Measurements from ENCODE around the gene INPP4B.

INPP4B gene

DNA sequence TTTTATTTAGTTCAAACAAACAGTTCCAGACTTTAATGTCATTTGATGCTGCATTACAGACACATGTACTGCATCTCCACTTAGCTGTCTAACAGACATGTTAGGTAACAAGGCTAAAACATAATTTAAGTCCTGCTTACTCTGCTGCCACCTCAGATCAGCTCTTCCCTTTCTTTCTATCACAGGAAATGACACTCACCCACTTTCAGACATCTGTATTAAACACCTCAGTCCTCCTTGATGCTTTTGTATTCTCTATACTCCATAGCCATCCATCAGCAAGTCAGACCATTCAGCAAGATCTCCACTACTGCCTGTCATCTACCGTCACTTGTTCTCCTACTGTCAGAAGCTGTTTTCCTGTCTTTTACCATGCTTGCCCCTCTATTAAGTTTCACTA lies 804.3 kb downstream of the INPP4B start:
- no peaks in the 10 kb centered on the region for H3K27me3 ChIP-seq (ENCODE audit: control insufficient read depth, insufficient read depth, low read length)
- no peak overlapping the region for H3K9ac ChIP-seq (ENCODE audit: low read depth, low read length)
- no peak overlapping the region for H3K4me2 ChIP-seq (ENCODE audit: low read length)
- no peak overlapping the region for H3K4me3 ChIP-seq (ENCODE audit: low read length)
- H3K4me1 ChIP-seq (ENCODE audit: control insufficient read depth, insufficient read depth, low read length): peaks cover 28% of the 10 kb centered on the region
- no peaks in the 10 kb centered on the region for H3K9me3 ChIP-seq (replicated peaks; ENCODE audit: low read length)
- H3K36me3 ChIP-seq (ENCODE audit: insufficient read depth, low read length): no peaks in the 10 kb centered on the region

DNA sequence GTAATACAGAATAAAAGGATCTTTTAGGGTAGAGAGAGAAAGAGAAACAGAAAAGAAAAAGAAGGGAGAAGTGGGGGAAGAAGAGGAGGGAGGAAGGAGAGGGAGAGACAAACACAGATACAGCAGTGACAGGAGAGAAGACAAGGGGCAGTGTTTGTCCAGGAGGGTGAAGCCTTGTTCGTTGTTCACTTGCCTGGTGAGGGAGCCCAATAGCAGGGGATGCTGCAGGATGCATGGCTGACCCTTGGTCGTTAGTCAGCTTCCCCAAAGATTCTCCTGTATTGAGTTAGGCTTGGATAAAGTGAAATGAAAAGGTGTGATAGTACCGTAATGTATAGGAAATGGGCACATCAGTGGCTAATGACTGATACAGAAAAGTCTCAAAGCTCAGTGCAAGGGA lies 806.1 kb downstream of the INPP4B start:
- Histone ChIP-seq H3K36me3 (ENCODE audit: insufficient read depth, low read length) (no peaks in the 10 kb centered on the region), H3K4me2 (ENCODE audit: low read length) (no peak overlapping the region), H3K9ac (ENCODE audit: low read depth, low read length) (no peak overlapping the region), H3K27me3 (ENCODE audit: control insufficient read depth, insufficient read depth, low read length) (no peaks in the 10 kb centered on the region), H3K4me3 (ENCODE audit: low read length) (no peak overlapping the region), H3K9me3 (replicated peaks; ENCODE audit: low read length) (no peaks in the 10 kb centered on the region), H3K4me1 (ENCODE audit: control insufficient read depth, insufficient read depth, low read length) (peaks cover 36% of the 10 kb centered on the region)

- Histone ChIP-seq H3K4me2 (ENCODE audit: low read length) (peak overlapping the region; percentile 9), H3K36me3 (ENCODE audit: insufficient read depth, low read length) (no peaks in the 10 kb centered on the region), H3K4me3 (ENCODE audit: low read length) (no peak overlapping the region), H3K4me1 (ENCODE audit: control insufficient read depth, insufficient read depth, low read length) (peaks cover 16% of the 10 kb centered on the region), H3K9ac (ENCODE audit: low read depth, low read length) (no peak overlapping the region), H3K9me3 (replicated peaks; ENCODE audit: low read length) (no peaks in the 10 kb centered on the region), H3K27me3 (ENCODE audit: control insufficient read depth, insufficient read depth, low read length) (no peaks in the 10 kb centered on the region)
Measured at GRCh38 chr4:142036795-142037583, 809.1 kb downstream of the INPP4B start.

GRCh38 chr4:142035566-142035965 lies 810.5 kb downstream of the INPP4B start:
- H3K27me3 ChIP-seq (ENCODE audit: control insufficient read depth, insufficient read depth, low read length): no peaks in the 10 kb centered on the region
- no peak overlapping the region for H3K4me3 ChIP-seq (ENCODE audit: low read length)
- H3K4me2 ChIP-seq (ENCODE audit: low read length): no peak overlapping the region

GRCh38 chr4:142034101-142034500 lies 812.0 kb downstream of the INPP4B start:
- H3K9ac ChIP-seq (ENCODE audit: low read depth, low read length): no peak overlapping the region
- no peak overlapping the region for H3K4me2 ChIP-seq (ENCODE audit: low read length)
- H3K36me3 ChIP-seq (ENCODE audit: insufficient read depth, low read length): no peaks in the 10 kb centered on the region
- no peaks in the 10 kb centered on the region for H3K27me3 ChIP-seq (ENCODE audit: control insufficient read depth, insufficient read depth, low read length)
- H3K4me1 ChIP-seq (ENCODE audit: control insufficient read depth, insufficient read depth, low read length): peaks cover 16% of the 10 kb centered on the region
- no peaks in the 10 kb centered on the region for H3K9me3 ChIP-seq (replicated peaks; ENCODE audit: low read length)
- no peak overlapping the region for H3K4me3 ChIP-seq (ENCODE audit: low read length)

More at GRCh38 chr4:142035566-142035965, 810.5 kb downstream of the INPP4B start:
- Histone ChIP-seq H3K4me1 (ENCODE audit: control insufficient read depth, insufficient read depth, low read length) (peaks cover 16% of the 10 kb centered on the region), H3K9ac (ENCODE audit: low read depth, low read length) (no peak overlapping the region), H3K36me3 (ENCODE audit: insufficient read depth, low read length) (no peaks in the 10 kb centered on the region), H3K9me3 (replicated peaks; ENCODE audit: low read length) (no peaks in the 10 kb centered on the region)

- Histone ChIP-seq H3K36me3 (ENCODE audit: insufficient read depth, low read length) (peaks cover 3% of the 10 kb centered on the region), H3K4me3 (ENCODE audit: low read length) (no peak overlapping the region), H3K4me1 (ENCODE audit: control insufficient read depth, insufficient read depth, low read length) (no peaks in the 10 kb centered on the region), H3K9me3 (replicated peaks; ENCODE audit: low read length) (no peaks in the 10 kb centered on the region), H3K4me2 (ENCODE audit: low read length) (no peak overlapping the region), H3K9ac (ENCODE audit: low read depth, low read length) (no peak overlapping the region), H3K27me3 (ENCODE audit: control insufficient read depth, insufficient read depth, low read length) (no peaks in the 10 kb centered on the region)
Measured at GRCh38 chr4:142030010-142030409, 816.1 kb downstream of the INPP4B start.

- no peaks in the 10 kb centered on the region for H3K4me1 ChIP-seq (ENCODE audit: control insufficient read depth, insufficient read depth, low read length)
- no peak overlapping the region for H3K9ac ChIP-seq (ENCODE audit: low read depth, low read length)
- H3K36me3 ChIP-seq (ENCODE audit: insufficient read depth, low read length): no peaks in the 10 kb centered on the region
- no peaks in the 10 kb centered on the region for H3K27me3 ChIP-seq (ENCODE audit: control insufficient read depth, insufficient read depth, low read length)
- H3K9me3 ChIP-seq (replicated peaks; ENCODE audit: low read length): no peaks in the 10 kb centered on the region
- no peak overlapping the region for H3K4me2 ChIP-seq (ENCODE audit: low read length)
- H3K4me3 ChIP-seq (ENCODE audit: low read length): no peak overlapping the region
Measured at GRCh38 chr4:142021761-142022160, 824.3 kb downstream of the INPP4B start.

DNA sequence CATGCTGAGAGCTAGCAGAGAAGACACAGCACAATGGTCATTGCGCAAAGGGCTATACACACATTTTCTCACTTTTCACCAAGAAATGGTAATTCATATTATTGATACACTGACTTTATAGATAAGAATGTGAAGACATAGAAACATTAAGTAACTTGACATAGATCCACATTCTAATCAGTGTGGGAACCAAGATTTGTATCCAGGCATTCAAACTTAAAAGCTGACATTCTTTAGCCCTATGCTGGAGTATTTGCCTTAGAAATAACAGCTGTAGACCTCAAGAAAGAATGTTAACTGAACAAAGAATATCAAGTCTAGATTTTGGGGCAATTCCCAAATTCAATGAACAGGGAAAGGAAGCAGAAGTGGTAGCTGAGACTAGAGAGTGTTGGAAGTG lies 824.9 kb downstream of the INPP4B start:
- Histone ChIP-seq H3K4me2 (ENCODE audit: low read length) (no peak overlapping the region), H3K36me3 (ENCODE audit: insufficient read depth, low read length) (no peaks in the 10 kb centered on the region), H3K9ac (ENCODE audit: low read depth, low read length) (no peak overlapping the region), H3K27me3 (ENCODE audit: control insufficient read depth, insufficient read depth, low read length) (no peaks in the 10 kb centered on the region), H3K4me3 (ENCODE audit: low read length) (no peak overlapping the region), H3K4me1 (ENCODE audit: control insufficient read depth, insufficient read depth, low read length) (no peaks in the 10 kb centered on the region), H3K9me3 (replicated peaks; ENCODE audit: low read length) (no peaks in the 10 kb centered on the region)

DNA sequence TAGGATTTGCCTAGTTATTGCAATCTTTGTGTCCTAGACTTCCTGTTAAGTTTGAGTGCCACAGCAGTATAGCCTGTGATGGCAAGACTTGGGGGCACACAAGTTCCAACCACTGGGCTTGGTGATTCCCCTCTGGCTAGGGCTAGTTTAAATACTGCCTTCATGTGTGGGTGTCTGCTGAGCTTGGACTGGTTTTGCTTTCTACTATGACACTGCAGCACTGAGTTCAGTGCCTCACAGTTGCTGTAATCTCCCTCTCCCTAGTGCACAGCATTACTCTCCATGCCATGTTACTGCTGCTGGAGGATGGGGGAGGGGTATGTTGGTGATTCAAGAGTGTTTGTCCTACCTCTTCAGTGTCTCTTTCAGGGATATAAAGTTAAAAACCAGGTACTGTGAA lies 830.1 kb downstream of the INPP4B start:
- Histone ChIP-seq H3K9me3 (replicated peaks; ENCODE audit: low read length) (no peaks in the 10 kb centered on the region), H3K27me3 (ENCODE audit: control insufficient read depth, insufficient read depth, low read length) (no peaks in the 10 kb centered on the region), H3K9ac (ENCODE audit: low read depth, low read length) (no peak overlapping the region), H3K4me1 (ENCODE audit: control insufficient read depth, insufficient read depth, low read length) (no peaks in the 10 kb centered on the region), H3K4me3 (ENCODE audit: low read length) (no peak overlapping the region), H3K4me2 (ENCODE audit: low read length) (no peak overlapping the region), H3K36me3 (ENCODE audit: insufficient read depth, low read length) (no peaks in the 10 kb centered on the region)

DNA sequence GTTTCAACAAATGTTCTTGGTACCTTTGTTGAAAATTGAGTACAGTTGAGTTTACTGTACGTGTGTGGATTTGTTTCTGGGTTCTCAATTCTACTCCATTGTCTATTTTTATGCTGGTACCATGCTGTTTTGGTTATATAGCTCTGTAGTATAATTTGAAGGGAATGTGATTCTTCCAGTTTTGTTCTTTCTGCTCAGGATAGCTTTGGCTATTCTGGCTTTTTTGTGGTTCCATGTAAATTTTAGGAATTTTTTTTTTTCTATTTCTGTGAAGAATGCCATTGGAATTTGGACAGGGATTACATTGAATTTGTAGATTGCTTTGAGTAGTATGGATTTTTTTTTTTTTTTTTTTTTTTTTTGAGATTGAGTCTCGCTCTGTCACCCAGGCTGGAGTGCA lies 836.4 kb downstream of the INPP4B start:
- Histone ChIP-seq H3K9ac (ENCODE audit: low read depth, low read length) (no peak overlapping the region), H3K9me3 (replicated peaks; ENCODE audit: low read length) (no peaks in the 10 kb centered on the region), H3K4me3 (ENCODE audit: low read length) (no peak overlapping the region), H3K4me1 (ENCODE audit: control insufficient read depth, insufficient read depth, low read length) (no peaks in the 10 kb centered on the region), H3K27me3 (ENCODE audit: control insufficient read depth, insufficient read depth, low read length) (no peaks in the 10 kb centered on the region), H3K4me2 (ENCODE audit: low read length) (no peak overlapping the region), H3K36me3 (ENCODE audit: insufficient read depth, low read length) (no peaks in the 10 kb centered on the region)

DNA sequence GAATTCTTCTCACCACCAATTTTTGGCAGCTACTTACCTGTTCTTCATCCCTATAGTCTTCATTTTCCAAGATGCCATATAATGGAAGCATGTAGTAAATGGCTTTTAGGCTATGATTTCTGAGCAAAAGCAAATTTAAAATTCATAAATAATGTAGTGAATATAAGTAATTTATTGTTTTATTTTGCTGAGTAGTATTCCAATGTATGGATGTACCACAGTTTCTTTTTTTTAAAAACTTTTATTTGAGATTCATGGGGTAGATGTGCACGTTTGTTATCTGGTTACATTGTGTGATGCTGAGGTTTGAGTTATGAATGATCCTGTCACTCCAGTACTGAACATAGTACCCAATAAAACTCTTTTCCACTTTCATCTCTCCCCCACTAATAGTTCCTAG lies 840.6 kb downstream of the INPP4B start:
- Histone ChIP-seq H3K4me2 (ENCODE audit: low read length) (no peak overlapping the region), H3K36me3 (ENCODE audit: insufficient read depth, low read length) (no peaks in the 10 kb centered on the region), H3K4me3 (ENCODE audit: low read length) (no peak overlapping the region), H3K9ac (ENCODE audit: low read depth, low read length) (no peak overlapping the region), H3K9me3 (replicated peaks; ENCODE audit: low read length) (no peaks in the 10 kb centered on the region), H3K4me1 (ENCODE audit: control insufficient read depth, insufficient read depth, low read length) (no peaks in the 10 kb centered on the region), H3K27me3 (ENCODE audit: control insufficient read depth, insufficient read depth, low read length) (no peaks in the 10 kb centered on the region)

DNA sequence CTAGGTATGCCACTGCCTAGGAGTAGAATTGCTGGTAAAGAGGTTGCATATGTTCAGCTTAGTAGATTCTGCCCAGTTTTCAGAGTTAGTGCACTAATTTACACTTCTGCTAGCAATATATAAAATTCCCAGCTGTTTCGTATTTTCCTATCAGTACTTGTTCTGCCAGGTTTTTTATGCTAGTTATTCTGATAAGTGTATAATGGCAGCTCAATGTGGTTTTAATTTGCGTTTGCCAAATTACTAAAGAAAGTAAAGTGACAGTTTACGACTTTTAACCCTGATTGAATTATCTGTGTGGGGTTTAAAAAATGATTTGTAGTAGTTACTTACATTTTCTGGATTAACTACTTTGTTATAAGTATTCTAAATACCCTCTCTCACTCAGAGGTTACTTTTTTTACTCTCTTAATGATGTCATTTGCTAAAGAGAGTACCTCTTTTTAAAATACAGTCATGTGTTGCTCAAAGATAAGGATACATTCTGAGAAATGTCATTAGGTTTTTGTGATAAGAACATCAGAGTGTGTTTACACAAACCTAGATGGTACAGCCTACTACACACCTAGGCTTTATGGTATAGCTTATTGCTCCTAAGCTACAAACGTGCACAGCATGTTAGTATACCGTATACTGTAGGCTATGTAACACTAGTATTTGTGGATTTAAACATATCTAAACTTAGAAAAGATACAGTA lies 846.5 kb downstream of the INPP4B start:
- Histone ChIP-seq H3K4me2 (ENCODE audit: low read length) (no peak overlapping the region), H3K9me3 (replicated peaks; ENCODE audit: low read length) (no peaks in the 10 kb centered on the region), H3K9ac (ENCODE audit: low read depth, low read length) (no peak overlapping the region), H3K27me3 (ENCODE audit: control insufficient read depth, insufficient read depth, low read length) (no peaks in the 10 kb centered on the region), H3K4me1 (ENCODE audit: control insufficient read depth, insufficient read depth, low read length) (no peaks in the 10 kb centered on the region), H3K36me3 (ENCODE audit: insufficient read depth, low read length) (no peaks in the 10 kb centered on the region), H3K4me3 (ENCODE audit: low read length) (no peak overlapping the region)
